Mesenchymal stem cell (in vitro differentiated cells and primary cell): ENCODE measurements around the gene RABGAP1L.
"Not testable (repeated sequence)": the region's sequence is repeated elsewhere in the genome, so short reads cannot be mapped to it uniquely, and the experiment has no call there.

Experiments
- DNase-seq: peaks from one replicate; pipeline ENCODE4 v3.0.0-alpha.2; 2013
- H2AFZ ChIP-seq: one replicate; pipeline ENCODE4 v1.6.1; 2013; ENCODE audit warnings: low read depth, mild to moderate bottlenecking, control low read depth, inconsistent platforms, low read length, moderate library complexity
- H2AK5ac ChIP-seq: 2 replicates; pipeline ENCODE4 v1.6.1; 2013; ENCODE audit warnings: low read length, moderate library complexity, mild to moderate bottlenecking, inconsistent platforms; ENCODE audit not compliant: severe bottlenecking
- H2BK120ac ChIP-seq: one replicate; pipeline ENCODE4 v1.6.1; 2013; ENCODE audit warnings: low read depth, mild to moderate bottlenecking, inconsistent platforms, low read length, moderate library complexity
- H2BK12ac ChIP-seq, 2 experiments: one replicate each; pipeline ENCODE4 v1.6.1; 2013; ENCODE audit warnings: inconsistent platforms in 2 of 2, low read length in 2 of 2, mild to moderate bottlenecking in 2 of 2, moderate library complexity in 2 of 2, control low read depth in 1 of 2
- H2BK15ac ChIP-seq: one replicate; pipeline ENCODE4 v1.6.1; 2013; ENCODE audit warnings: mild to moderate bottlenecking, low read depth, inconsistent platforms; ENCODE audit not compliant: poor library complexity, severe bottlenecking
- H2BK5ac ChIP-seq: 2 replicates; pipeline ENCODE4 v1.6.1; 2013; ENCODE audit warnings: low read depth, mild to moderate bottlenecking, low read length, control low read depth, inconsistent platforms; ENCODE audit not compliant: poor library complexity, severe bottlenecking
- H3K14ac ChIP-seq, 2 experiments: one replicate each; pipeline ENCODE4 v1.6.1; 2013; ENCODE audit warnings: inconsistent platforms in 2 of 2, low read length in 2 of 2, control low read depth in 1 of 2, mild to moderate bottlenecking in 1 of 2, moderate library complexity in 1 of 2
- H3K18ac ChIP-seq, 2 experiments: one replicate each; pipeline ENCODE4 v1.6.1; 2013; ENCODE audit warnings: inconsistent platforms in 2 of 2, low read length in 2 of 2, control low read depth in 1 of 2, low read depth in 1 of 2, mild to moderate bottlenecking in 1 of 2
- H3K23ac ChIP-seq, 2 experiments: one replicate each; pipeline ENCODE4 v1.6.1; 2013; ENCODE audit warnings: inconsistent platforms in 2 of 2, low read length in 2 of 2, mild to moderate bottlenecking in 2 of 2, moderate library complexity in 2 of 2, control low read depth in 1 of 2
- H3K27ac ChIP-seq: 2 replicates; pipeline ENCODE4 v1.5.1; 2013; ENCODE audit warnings: mild to moderate bottlenecking, moderate library complexity, low read length, control low read depth, inconsistent platforms; ENCODE audit not compliant: poor library complexity, severe bottlenecking
- H3K27me3 ChIP-seq, 2 experiments: 2 replicates each; pipeline versions ENCODE4 v1.6.1 to v1.7.0; 2013; ENCODE audit warnings: low read length in 2 of 2, mild to moderate bottlenecking in 2 of 2, moderate library complexity in 2 of 2, control low read depth in 1 of 2, inconsistent platforms in 1 of 2; ENCODE audit not compliant: control insufficient read depth in 1 of 2, insufficient read depth in 1 of 2
- H3K36me3 ChIP-seq, 2 experiments: 2 replicates each; pipeline versions ENCODE4 v1.6.1 to v1.7.0; 2013; ENCODE audit warnings: low read length in 2 of 2, control low read depth in 1 of 2, inconsistent platforms in 1 of 2, low read depth in 1 of 2, mild to moderate bottlenecking in 1 of 2; ENCODE audit not compliant: insufficient read depth in 2 of 2, control insufficient read depth in 1 of 2
- H3K4ac ChIP-seq, 2 experiments: one replicate each; pipeline ENCODE4 v1.6.1; 2013; ENCODE audit warnings: inconsistent platforms in 2 of 2, low read length in 2 of 2, mild to moderate bottlenecking in 2 of 2, moderate library complexity in 2 of 2, control low read depth in 1 of 2, low read depth in 1 of 2
- H3K4me1 ChIP-seq: 2 replicates; pipeline ENCODE4 v1.6.1; 2013; ENCODE audit warnings: low read depth, low read length, control low read depth; ENCODE audit not compliant: control insufficient read depth, insufficient read depth
- H3K4me2 ChIP-seq: 2 replicates; pipeline ENCODE4 v1.6.1; 2013; ENCODE audit warnings: low read length, mild to moderate bottlenecking, inconsistent platforms; ENCODE audit not compliant: poor library complexity, severe bottlenecking
- H3K4me3 ChIP-seq, 2 experiments: 2 replicates each; pipeline versions ENCODE4 v1.5.1 to v1.7.0; 2013; ENCODE audit warnings: low read length in 2 of 2, mild to moderate bottlenecking in 2 of 2, control low read depth in 1 of 2, low read depth in 1 of 2; ENCODE audit not compliant: insufficient read depth in 1 of 2
- H3K79me1 ChIP-seq: replicated peaks from 2 replicates; pipeline ENCODE4 v1.6.1; 2013; ENCODE audit warnings: mild to moderate bottlenecking, control low read depth, low read length, inconsistent platforms; ENCODE audit not compliant: poor library complexity, severe bottlenecking
- H3K9ac ChIP-seq: 2 replicates; pipeline ENCODE4 v1.7.0; 2013; ENCODE audit warnings: mild to moderate bottlenecking, low read length, moderate library complexity
- H3K9me3 ChIP-seq: 2 replicates; pipeline ENCODE4 v1.7.0; 2013; ENCODE audit warnings: mild to moderate bottlenecking, low read length; ENCODE audit not compliant: control insufficient read depth
- H4K8ac ChIP-seq: one replicate; pipeline ENCODE4 v1.6.1; 2013; ENCODE audit warnings: inconsistent platforms, mild to moderate bottlenecking, low read length, moderate library complexity
- H4K91ac ChIP-seq: one replicate; pipeline ENCODE4 v1.6.1; 2013; ENCODE audit warnings: mild to moderate bottlenecking, low read length, inconsistent platforms
- WGBS: methylation state at CpG from one replicate; pipeline ENCODE4 v1.1.7; 2013; ENCODE audit warnings: mixed read lengths; 5-methylcytosine and 5-hydroxymethylcytosine counted together

RABGAP1L gene

GRCh38 chr1:174135211-174135610 lies 24.1 kb upstream of the RABGAP1L start:
- no peak overlapping the region for H3K23ac ChIP-seq
- no peak overlapping the region for H3K9ac ChIP-seq
- no peak overlapping the region for H2BK15ac ChIP-seq
- H3K79me1 ChIP-seq, result no peaks in the 10 kb centered on the region
- no peak overlapping the region for H4K91ac ChIP-seq
- H3K4me1 ChIP-seq, result peaks cover 2% of the 10 kb centered on the region
- no peaks in the 10 kb centered on the region for H3K36me3 ChIP-seq
- H2BK12ac ChIP-seq, result no peak overlapping the region
- no peak overlapping the region for H2AFZ ChIP-seq
- no peak overlapping the region for H3K27ac ChIP-seq
- no peak for DNase-seq
- H3K4ac ChIP-seq, result no peak overlapping the region
- peaks cover 4% of the 10 kb centered on the region for H3K9me3 ChIP-seq
- H4K8ac ChIP-seq, result no peak overlapping the region
- no peak overlapping the region for H3K14ac ChIP-seq
- H3K4me3 ChIP-seq, result no peak overlapping the region
- H2BK5ac ChIP-seq, result no peak overlapping the region
- 80% methylated on average over 2 of the region's 2 CpGs for WGBS
- H2AK5ac ChIP-seq, result no peak overlapping the region
- no peak overlapping the region for H2BK120ac ChIP-seq
- no peak overlapping the region for H3K18ac ChIP-seq
- no peaks in the 10 kb centered on the region for H3K27me3 ChIP-seq
- H3K4me2 ChIP-seq, result no peak overlapping the region

- no peak overlapping the region for H2AFZ ChIP-seq
- no peak overlapping the region for H2BK5ac ChIP-seq
- H3K4ac ChIP-seq, result no peak overlapping the region
- no peak overlapping the region for H3K14ac ChIP-seq
- 92% methylated on average over 1 of the region's 1 CpG for WGBS
- no peak for DNase-seq
- no peaks in the 10 kb centered on the region for H3K36me3 ChIP-seq
- H3K23ac ChIP-seq, result no peak overlapping the region
- no peak overlapping the region for H3K4me3 ChIP-seq
- no peak overlapping the region for H3K4me2 ChIP-seq
- H2BK15ac ChIP-seq, result no peak overlapping the region
- no peak overlapping the region for H3K27ac ChIP-seq
- no peak overlapping the region for H4K91ac ChIP-seq
- H2BK120ac ChIP-seq, result no peak overlapping the region
- peaks cover 0 to 3% of the 10 kb centered on the region in 2 experiments for H3K27me3 ChIP-seq
- no peak overlapping the region for H3K9ac ChIP-seq
- H3K4me1 ChIP-seq, result no peaks in the 10 kb centered on the region
- H2AK5ac ChIP-seq, result no peak overlapping the region
- H2BK12ac ChIP-seq, result no peak overlapping the region
- H3K18ac ChIP-seq, result no peak overlapping the region
- H4K8ac ChIP-seq, result no peak overlapping the region
- peaks cover 4% of the 10 kb centered on the region for H3K9me3 ChIP-seq
- H3K79me1 ChIP-seq, result no peaks in the 10 kb centered on the region
Measured at GRCh38 chr1:174136714-174137113, 22.6 kb upstream of the RABGAP1L start.

- no peak overlapping the region for H3K27ac ChIP-seq
Measured at GRCh38 chr1:174142836-174143235, 16.5 kb upstream of the RABGAP1L start.

GRCh38 chr1:174143727-174144396 lies 15.5 kb upstream of the RABGAP1L start:
- WGBS, result 74% methylated on average over 12 of the region's 12 CpGs
- H3K4me2 ChIP-seq, H3K27me3 ChIP-seq, H2AFZ ChIP-seq, H2BK12ac ChIP-seq, H2BK15ac ChIP-seq, H3K27ac ChIP-seq, H3K36me3 ChIP-seq, H3K4ac ChIP-seq, H3K14ac ChIP-seq, H2BK120ac ChIP-seq, H3K9ac ChIP-seq, H3K79me1 ChIP-seq, H3K18ac ChIP-seq, DNase-seq, H2BK5ac ChIP-seq, H3K23ac ChIP-seq, H3K4me1 ChIP-seq, H3K9me3 ChIP-seq, H4K91ac ChIP-seq, H4K8ac ChIP-seq, H3K4me3 ChIP-seq, H2AK5ac ChIP-seq: not testable (repeated sequence)

More at GRCh38 chr1:174142836-174143235, 16.5 kb upstream of the RABGAP1L start:
- Histone ChIP-seq H2BK5ac (no peak overlapping the region), H3K18ac (no peak overlapping the region), H2BK15ac (no peak overlapping the region), H2BK120ac (no peak overlapping the region), H3K14ac (no peak overlapping the region), H3K36me3 (no peaks in the 10 kb centered on the region), H2AFZ (no peak overlapping the region), H3K9me3 (no peaks in the 10 kb centered on the region), H4K91ac (no peak overlapping the region), H3K4ac (no peak overlapping the region), H3K79me1 (no peaks in the 10 kb centered on the region), H3K27me3 (peaks cover 0 to 3% of the 10 kb centered on the region in 2 experiments), H2BK12ac (no peak overlapping the region), H4K8ac (no peak overlapping the region), H3K4me3 (no peak overlapping the region), H2AK5ac (no peak overlapping the region), H3K4me1 (no peaks in the 10 kb centered on the region), H3K9ac (no peak overlapping the region), H3K4me2 (no peak overlapping the region), H3K23ac (no peak overlapping the region)
- WGBS, result 70% methylated on average over 2 of the region's 5 CpGs
- DNase-seq, result no peak
